Measurements from ENCODE around the gene C10orf62. TPM values are rescaled to one million over a fixed set of nuclear protein-coding genes. Genes with fewer than 3 reads are reported as not detected.

Gene C10orf62
- total and polyA plus RNA-seq, 9 donors: 0.14 TPM; not detected in 8

GRCh38 chr10:97584798-97585438 is 4.6 kb upstream of the C10orf62 start:
- no peak for DNase-seq
- Histone ChIP-seq H3K27ac (ENCODE audit: low read length) (no peak overlapping the region), H3K4me3 (ENCODE audit: low read length) (no peak overlapping the region), H3K4me1 (ENCODE audit: control insufficient read depth, insufficient read depth, low read length) (peaks cover 15% of the 10 kb centered on the region), H3K9me3 (replicated peaks; ENCODE audit: control insufficient read depth, low read depth, low read length) (no peaks in the 10 kb centered on the region), H3K27me3 (ENCODE audit: control insufficient read depth, insufficient read depth, low read length) (no peaks in the 10 kb centered on the region), H3K36me3 (ENCODE audit: control insufficient read depth, insufficient read depth, low read length) (no peaks in the 10 kb centered on the region)
- 77% methylated on average over 3 of the region's 5 CpGs for WGBS (ENCODE audit: insufficient coverage)

- Histone ChIP-seq H3K36me3 (ENCODE audit: control insufficient read depth, insufficient read depth, low read length) (no peaks in the 10 kb centered on the region), H3K27ac (ENCODE audit: low read length) (no peak overlapping the region), H3K27me3 (ENCODE audit: control insufficient read depth, insufficient read depth, low read length) (no peaks in the 10 kb centered on the region), H3K4me3 (ENCODE audit: low read length) (no peak overlapping the region), H3K4me1 (ENCODE audit: control insufficient read depth, insufficient read depth, low read length) (peaks cover 15% of the 10 kb centered on the region), H3K9me3 (replicated peaks; ENCODE audit: control insufficient read depth, low read depth, low read length) (no peaks in the 10 kb centered on the region)
- 89% methylated on average over 3 of the region's 5 CpGs for WGBS (ENCODE audit: insufficient coverage)
- DNase-seq: no peak
Observed at GRCh38 chr10:97585439-97585811, 4.1 kb upstream of the C10orf62 start.

- no peak for DNase-seq
- Histone ChIP-seq H3K27ac (ENCODE audit: low read length) (no peak overlapping the region), H3K36me3 (ENCODE audit: control insufficient read depth, insufficient read depth, low read length) (no peaks in the 10 kb centered on the region), H3K27me3 (ENCODE audit: control insufficient read depth, insufficient read depth, low read length) (no peaks in the 10 kb centered on the region), H3K9me3 (replicated peaks; ENCODE audit: control insufficient read depth, low read depth, low read length) (no peaks in the 10 kb centered on the region), H3K4me1 (ENCODE audit: control insufficient read depth, insufficient read depth, low read length) (peaks cover 20% of the 10 kb centered on the region), H3K4me3 (ENCODE audit: low read length) (no peak overlapping the region)
- 75% methylated on average over 1 of the region's 2 CpGs for WGBS (ENCODE audit: insufficient coverage)
Observed at GRCh38 chr10:97587183-97587582, 2.3 kb upstream of the C10orf62 start.

- no peak overlapping the region for H3K27ac ChIP-seq (ENCODE audit: low read length)
- 86% methylated on average over 11 of the region's 15 CpGs for WGBS (ENCODE audit: insufficient coverage)
Observed at GRCh38 chr10:97590082-97590747, 694 bp downstream of the C10orf62 start.

DNA sequence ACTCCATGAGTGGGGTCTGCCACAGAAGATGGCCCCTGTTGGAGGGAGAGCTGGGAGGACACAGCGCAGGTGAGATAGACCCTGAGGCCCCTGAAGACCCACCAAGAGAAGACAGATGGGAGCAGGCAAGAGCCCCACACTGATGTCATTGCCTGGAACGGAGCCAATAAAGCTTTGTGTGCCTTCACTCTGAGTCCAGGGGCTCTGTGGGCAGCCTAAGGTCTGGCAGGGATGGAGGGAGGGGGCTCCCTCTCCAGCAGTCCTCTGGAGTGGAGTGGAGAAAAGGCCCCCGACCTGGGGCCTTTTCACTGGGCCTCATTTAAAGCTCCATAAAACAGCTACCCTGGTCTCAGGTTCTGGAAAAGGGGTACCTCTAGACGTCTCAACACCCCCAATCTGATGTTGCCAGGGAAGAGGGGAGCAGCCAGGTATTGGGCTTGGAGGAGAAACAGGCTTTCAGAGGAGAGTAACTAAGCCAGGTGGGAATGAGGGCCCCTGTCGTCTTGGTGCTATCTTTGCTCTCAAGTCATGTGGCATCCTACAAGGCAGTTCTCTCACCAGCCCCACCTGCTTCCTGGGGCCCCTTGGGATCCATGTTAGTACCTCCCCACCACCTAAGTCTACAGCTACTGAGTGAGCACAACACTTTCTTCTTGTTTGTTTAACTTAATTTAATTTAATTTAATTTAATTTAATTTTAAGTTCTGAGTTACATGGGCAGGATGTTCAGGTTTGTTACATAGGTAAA is 1.4 kb downstream of the C10orf62 start:
- no peak for DNase-seq
- no peaks in the 10 kb centered on the region for H3K27me3 ChIP-seq (ENCODE audit: control insufficient read depth, insufficient read depth, low read length)
- no peak overlapping the region for H3K4me3 ChIP-seq (ENCODE audit: low read length)
- H3K9me3 ChIP-seq (replicated peaks; ENCODE audit: control insufficient read depth, low read depth, low read length): no peaks in the 10 kb centered on the region
- WGBS (ENCODE audit: insufficient coverage): 54% methylated on average over 2 of the region's 5 CpGs
- H3K4me1 ChIP-seq (ENCODE audit: control insufficient read depth, insufficient read depth, low read length): peaks cover 11% of the 10 kb centered on the region
- no peak overlapping the region for H3K27ac ChIP-seq (ENCODE audit: low read length)
- no peaks in the 10 kb centered on the region for H3K36me3 ChIP-seq (ENCODE audit: control insufficient read depth, insufficient read depth, low read length)

More at GRCh38 chr10:97590082-97590747, 694 bp downstream of the C10orf62 start:
- DNase-seq: no peak
- no peaks in the 10 kb centered on the region for H3K9me3 ChIP-seq (replicated peaks; ENCODE audit: control insufficient read depth, low read depth, low read length)
- H3K27me3 ChIP-seq (ENCODE audit: control insufficient read depth, insufficient read depth, low read length): no peaks in the 10 kb centered on the region
- H3K36me3 ChIP-seq (ENCODE audit: control insufficient read depth, insufficient read depth, low read length): no peaks in the 10 kb centered on the region
- H3K4me1 ChIP-seq (ENCODE audit: control insufficient read depth, insufficient read depth, low read length): peaks cover 11% of the 10 kb centered on the region
- H3K4me3 ChIP-seq (ENCODE audit: low read length): no peak overlapping the region

GRCh38 chr10:97593421-97593820 is 3.9 kb downstream of the C10orf62 start:
- DNase-seq: peak; percentile 79
- Histone ChIP-seq H3K4me1 (ENCODE audit: control insufficient read depth, insufficient read depth, low read length) (peaks cover 13% of the 10 kb centered on the region), H3K4me3 (ENCODE audit: low read length) (no peak overlapping the region), H3K9me3 (replicated peaks; ENCODE audit: control insufficient read depth, low read depth, low read length) (no peaks in the 10 kb centered on the region), H3K27me3 (ENCODE audit: control insufficient read depth, insufficient read depth, low read length) (no peaks in the 10 kb centered on the region), H3K27ac (ENCODE audit: low read length) (no peak overlapping the region), H3K36me3 (ENCODE audit: control insufficient read depth, insufficient read depth, low read length) (no peaks in the 10 kb centered on the region)
- 60% methylated on average over 2 of the region's 4 CpGs for WGBS (ENCODE audit: insufficient coverage)

DNA sequence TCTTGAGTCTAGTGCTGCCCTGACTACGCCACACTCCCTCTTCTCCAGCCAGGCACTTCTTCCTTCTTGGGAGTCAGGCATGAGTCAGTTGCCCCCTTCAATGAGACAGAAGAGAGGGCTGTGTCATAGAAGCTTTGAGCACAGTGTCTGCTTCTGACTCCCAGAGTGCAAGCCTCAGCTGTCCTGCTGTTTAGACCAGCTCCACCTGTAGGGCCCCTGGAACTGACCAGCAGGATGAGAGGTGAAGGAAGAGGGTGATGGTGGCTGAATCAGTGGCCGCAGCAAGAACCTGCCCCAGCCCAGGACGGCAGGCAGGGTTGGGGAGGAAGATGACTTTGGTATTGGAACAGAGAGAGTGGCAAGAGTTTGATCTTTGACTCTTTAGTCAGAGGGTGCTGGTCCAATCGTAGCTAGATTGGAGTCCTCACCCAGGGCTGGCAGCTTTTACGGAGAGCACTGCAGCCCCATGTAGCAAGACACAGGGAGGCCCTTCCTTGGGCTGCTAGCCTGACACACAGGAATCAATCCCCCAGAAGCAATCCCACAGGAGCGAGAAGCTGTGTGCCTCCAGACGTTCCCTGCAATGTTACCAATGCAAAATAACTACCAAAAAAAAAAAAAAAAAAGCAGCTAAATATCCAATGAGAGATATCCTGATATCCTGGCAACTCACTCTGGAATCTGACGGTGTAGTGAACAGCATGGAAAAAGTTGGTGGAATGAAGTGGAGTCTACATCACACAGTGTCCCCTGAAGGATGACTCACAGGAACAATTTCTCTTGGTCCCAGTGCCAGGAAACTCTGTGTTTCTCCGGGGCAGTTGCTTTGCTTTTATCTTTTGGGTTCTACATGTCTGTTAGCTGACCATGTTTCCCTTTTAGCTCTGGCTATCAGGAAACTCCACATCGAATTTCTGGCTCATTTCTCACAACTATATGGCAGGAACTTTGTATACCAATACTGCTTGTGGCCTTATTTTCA is 6.9 kb downstream of the C10orf62 start:
- WGBS (ENCODE audit: insufficient coverage): 38% methylated on average over 5 of the region's 10 CpGs
- Histone ChIP-seq H3K9me3 (replicated peaks; ENCODE audit: control insufficient read depth, low read depth, low read length) (no peaks in the 10 kb centered on the region), H3K27ac (ENCODE audit: low read length) (peak overlapping the region; percentile 47), H3K36me3 (ENCODE audit: control insufficient read depth, insufficient read depth, low read length) (no peaks in the 10 kb centered on the region), H3K27me3 (ENCODE audit: control insufficient read depth, insufficient read depth, low read length) (no peaks in the 10 kb centered on the region), H3K4me3 (ENCODE audit: low read length) (no peak overlapping the region), H3K4me1 (ENCODE audit: control insufficient read depth, insufficient read depth, low read length) (peaks cover 10% of the 10 kb centered on the region)
- peak; percentile 91 for DNase-seq

- no peak for DNase-seq
- no CpG with 5 or more reads among the region's 2 CpGs for WGBS (ENCODE audit: insufficient coverage)
- Histone ChIP-seq H3K27ac (ENCODE audit: low read length) (no peak overlapping the region), H3K4me1 (ENCODE audit: control insufficient read depth, insufficient read depth, low read length) (peaks cover 18% of the 10 kb centered on the region), H3K4me3 (ENCODE audit: low read length) (no peak overlapping the region), H3K36me3 (ENCODE audit: control insufficient read depth, insufficient read depth, low read length) (no peaks in the 10 kb centered on the region), H3K27me3 (ENCODE audit: control insufficient read depth, insufficient read depth, low read length) (no peaks in the 10 kb centered on the region), H3K9me3 (replicated peaks; ENCODE audit: control insufficient read depth, low read depth, low read length) (no peaks in the 10 kb centered on the region)
Observed at GRCh38 chr10:97597778-97598177, 8.3 kb downstream of the C10orf62 start.

GRCh38 chr10:97598407-97599271 is 9.1 kb downstream of the C10orf62 start:
- 91% methylated on average over 14 of the region's 19 CpGs for WGBS (ENCODE audit: insufficient coverage)
- no peaks in the 10 kb centered on the region for H3K27me3 ChIP-seq (ENCODE audit: control insufficient read depth, insufficient read depth, low read length)
- H3K36me3 ChIP-seq (ENCODE audit: control insufficient read depth, insufficient read depth, low read length): no peaks in the 10 kb centered on the region
- H3K4me3 ChIP-seq (ENCODE audit: low read length): no peak overlapping the region
- DNase-seq: no peak
- no peak overlapping the region for H3K27ac ChIP-seq (ENCODE audit: low read length)
- no peaks in the 10 kb centered on the region for H3K9me3 ChIP-seq (replicated peaks; ENCODE audit: control insufficient read depth, low read depth, low read length)
- H3K4me1 ChIP-seq (ENCODE audit: control insufficient read depth, insufficient read depth, low read length): peaks cover 16% of the 10 kb centered on the region
